ENCODE measurements around the gene LINC01488.

- no peak for TF ChIP-seq POLR2AphosphoS5 (IDR thresholded peaks at IDR 0.05)
- TF ChIP-seq, protein P1, sequence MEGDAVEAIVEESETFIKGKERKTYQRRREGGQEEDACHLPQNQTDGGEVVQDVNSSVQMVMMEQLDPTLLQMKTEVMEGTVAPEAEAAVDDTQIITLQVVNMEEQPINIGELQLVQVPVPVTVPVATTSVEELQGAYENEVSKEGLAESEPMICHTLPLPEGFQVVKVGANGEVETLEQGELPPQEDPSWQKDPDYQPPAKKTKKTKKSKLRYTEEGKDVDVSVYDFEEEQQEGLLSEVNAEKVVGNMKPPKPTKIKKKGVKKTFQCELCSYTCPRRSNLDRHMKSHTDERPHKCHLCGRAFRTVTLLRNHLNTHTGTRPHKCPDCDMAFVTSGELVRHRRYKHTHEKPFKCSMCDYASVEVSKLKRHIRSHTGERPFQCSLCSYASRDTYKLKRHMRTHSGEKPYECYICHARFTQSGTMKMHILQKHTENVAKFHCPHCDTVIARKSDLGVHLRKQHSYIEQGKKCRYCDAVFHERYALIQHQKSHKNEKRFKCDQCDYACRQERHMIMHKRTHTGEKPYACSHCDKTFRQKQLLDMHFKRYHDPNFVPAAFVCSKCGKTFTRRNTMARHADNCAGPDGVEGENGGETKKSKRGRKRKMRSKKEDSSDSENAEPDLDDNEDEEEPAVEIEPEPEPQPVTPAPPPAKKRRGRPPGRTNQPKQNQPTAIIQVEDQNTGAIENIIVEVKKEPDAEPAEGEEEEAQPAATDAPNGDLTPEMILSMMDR (IDR thresholded peaks at IDR 0.05): no peak
Measured at GRCh38 chr11:69498614-69499175, 17.2 kb downstream of the LINC01488 start.

All from upper lobe of left lung (tissue), 4 donors.